ENCODE data around the gene RNF166.
A peak's percentile ranks its signal among the peaks of the same experiment; 100 is the strongest.
"Not testable (repeated sequence)": the region's sequence is repeated elsewhere in the genome, so short reads cannot be mapped to it uniquely, and the experiment has no call there.

Gene RNF166

DNA sequence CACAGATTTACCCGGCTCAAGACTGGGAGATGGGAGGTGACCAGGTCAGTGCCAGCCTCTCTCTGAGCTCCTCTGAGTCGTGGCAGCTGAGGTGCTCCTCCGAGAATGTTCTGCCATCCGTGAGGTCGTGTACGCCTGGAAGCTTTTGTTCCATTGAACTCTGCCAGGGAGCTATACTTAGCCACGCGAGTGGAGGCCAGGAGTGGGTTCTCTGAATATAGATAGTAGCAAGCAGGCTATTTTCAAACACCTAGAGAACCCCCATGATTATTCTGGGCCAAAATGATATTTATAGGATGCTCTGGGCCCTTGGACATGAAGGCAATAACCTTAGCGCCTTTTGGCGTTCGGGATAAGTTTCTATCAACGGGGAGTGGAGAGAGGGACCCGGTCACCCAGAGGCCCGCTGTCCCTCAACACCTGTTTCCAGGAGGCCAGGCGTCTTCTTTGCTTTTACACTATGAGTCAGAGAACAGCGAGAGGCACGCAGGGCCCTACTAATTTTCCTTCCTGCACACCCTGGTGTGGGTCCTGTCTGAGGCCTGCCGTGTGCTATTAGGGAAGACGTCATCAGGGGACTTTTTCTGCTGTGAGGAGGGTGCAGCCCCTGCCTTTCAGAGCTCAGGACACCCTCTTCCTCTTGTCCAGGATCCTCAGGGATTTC is 32.4 kb downstream of the RNF166 start:
- DNase-seq (ENCODE audit: low spot score): no peak

DNA sequence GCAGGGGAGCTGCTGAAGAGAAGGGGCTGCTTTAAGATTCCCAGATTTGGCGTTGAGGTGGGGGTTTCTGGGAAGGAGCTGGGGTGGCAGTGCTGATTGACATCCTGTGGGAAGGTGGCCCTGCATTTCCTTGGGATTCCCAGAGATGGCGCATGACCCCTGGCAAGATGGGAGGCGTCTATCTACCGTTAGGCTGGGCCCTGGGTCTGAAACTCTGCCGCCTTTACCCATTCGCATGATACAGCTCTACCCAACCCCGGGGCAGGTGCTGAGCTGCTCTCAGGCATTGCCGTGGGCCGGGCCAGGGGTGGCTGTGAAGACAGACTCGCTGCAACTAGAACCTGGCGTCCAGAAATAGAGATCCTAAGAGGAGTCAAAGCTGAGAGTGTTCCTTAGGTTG is 33.4 kb downstream of the RNF166 start:
- DNase-seq (ENCODE audit: low spot score): no peak

DNA sequence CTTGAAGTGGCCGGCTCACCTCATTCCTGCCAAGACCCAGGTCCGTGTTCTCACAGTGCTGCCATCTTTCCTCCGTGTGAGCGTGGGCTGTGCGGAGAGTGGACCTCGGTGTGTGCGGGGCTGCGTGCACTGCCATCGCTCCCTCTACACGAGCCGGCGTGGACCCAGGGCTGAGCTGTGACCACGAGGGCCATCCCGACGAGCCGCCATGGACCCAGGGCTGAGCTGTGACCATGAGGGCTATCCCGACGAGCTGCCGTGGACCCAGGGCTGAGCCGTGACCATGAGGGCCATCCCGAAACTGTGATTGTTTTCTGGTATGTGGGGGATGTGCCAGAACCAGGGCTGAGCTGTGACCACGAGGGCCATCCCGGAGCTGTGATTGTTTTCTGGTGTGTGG is 34.4 kb downstream of the RNF166 start:
- DNase-seq (ENCODE audit: low spot score): no peak

DNA sequence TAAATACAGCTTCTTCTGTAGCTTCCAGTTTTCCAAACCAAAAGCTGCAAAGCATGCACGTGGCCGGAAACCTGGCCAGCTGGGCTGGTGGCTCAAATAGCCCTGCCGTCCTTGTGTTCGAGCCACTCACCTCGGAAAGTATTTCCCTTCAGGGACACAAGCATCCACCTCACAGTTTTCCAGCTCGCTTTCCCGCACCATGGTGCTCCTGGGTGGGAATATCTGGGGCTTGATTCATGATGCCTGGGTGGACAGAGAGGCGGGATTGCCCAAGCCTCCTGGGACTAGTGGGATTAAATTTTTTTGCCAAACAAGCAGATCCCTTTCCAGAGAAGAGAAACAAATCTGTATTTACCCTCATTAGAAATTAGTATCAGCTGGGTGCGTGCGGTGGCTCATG is 36.2 kb downstream of the RNF166 start:
- no peak for DNase-seq (ENCODE audit: low spot score)

DNA sequence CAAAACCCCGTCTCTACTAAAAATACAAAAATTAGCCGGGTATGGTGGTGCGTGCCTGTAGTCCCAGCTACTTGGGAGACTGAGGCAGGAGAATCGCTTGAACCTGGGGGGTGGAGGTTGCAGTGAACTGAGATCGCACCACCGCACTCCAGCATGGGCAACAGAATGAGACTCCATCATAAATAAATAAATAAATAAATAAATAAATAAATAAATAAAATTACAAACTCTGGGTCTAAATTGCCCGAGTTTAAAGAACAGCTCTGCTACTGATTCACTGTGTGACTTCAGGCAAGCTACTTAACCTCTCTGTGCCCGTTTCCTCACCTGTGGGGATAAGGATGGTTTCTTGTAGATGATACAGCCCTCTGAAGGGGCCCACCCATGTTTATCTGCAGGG is 36.7 kb downstream of the RNF166 start:
- not testable (repeated sequence) for DNase-seq (ENCODE audit: low spot score)

DNA sequence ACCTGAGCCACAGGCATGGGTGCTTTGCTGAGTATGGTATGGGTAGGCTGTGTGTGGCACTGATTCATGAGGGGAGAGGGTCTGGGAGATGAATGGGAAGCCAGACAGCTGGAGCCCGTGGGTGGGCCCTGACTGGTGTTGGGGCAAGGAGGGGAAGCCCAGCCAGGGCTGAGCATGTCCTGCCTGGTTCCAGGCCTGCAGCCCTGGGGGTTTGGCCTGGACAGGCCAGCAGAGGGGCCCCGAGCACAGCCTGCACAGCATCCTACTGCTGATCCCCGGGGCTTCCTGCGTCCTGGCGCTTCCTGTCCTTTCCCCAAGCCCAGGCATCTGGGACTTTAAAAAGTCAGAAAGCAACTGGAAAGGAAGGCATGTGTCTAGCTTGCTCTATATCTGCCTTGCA is 38.7 kb downstream of the RNF166 start:
- no peak for DNase-seq (ENCODE audit: low spot score)

DNA sequence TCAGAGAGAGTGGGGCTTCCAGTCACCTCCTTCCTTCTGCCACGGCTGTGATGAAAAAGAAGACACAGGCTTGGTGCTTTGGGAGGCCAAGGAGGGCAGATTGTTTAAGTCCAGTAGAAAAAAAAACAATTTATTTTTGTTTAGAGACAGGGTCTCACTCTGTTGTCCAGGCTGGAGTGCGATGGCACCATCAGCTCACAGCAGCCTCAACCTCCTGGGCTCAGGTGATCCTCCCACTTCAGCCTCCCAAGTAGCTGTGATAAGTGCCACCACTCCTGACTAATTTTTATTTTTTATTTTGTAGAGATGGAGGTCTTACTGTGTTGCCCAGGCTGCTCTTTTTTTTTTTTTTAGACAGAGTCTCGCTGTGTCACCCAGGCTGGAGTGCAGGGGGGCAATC is 40.6 kb downstream of the RNF166 start:
- DNase-seq (ENCODE audit: low spot score): no peak

DNA sequence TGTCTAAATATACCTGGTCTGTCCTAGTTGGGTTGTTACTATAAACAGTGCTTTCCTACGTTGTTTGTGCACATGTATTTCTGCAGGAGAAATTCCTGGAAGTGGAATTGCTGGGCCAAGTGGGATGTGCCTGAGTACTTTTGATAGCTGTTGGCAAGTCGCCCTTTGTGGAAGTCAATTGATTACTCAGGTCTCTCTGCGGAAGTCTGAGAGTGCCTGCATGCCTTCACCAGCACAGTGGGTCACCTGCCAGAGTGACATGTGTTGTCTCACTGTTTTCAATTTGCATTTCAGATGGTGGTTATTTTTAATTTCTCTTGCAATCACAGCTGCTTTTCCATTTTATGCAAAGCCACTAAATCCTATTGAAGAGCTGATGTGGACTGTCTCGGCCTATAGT is 41.1 kb downstream of the RNF166 start:
- no peak for DNase-seq (ENCODE audit: low spot score)

DNA sequence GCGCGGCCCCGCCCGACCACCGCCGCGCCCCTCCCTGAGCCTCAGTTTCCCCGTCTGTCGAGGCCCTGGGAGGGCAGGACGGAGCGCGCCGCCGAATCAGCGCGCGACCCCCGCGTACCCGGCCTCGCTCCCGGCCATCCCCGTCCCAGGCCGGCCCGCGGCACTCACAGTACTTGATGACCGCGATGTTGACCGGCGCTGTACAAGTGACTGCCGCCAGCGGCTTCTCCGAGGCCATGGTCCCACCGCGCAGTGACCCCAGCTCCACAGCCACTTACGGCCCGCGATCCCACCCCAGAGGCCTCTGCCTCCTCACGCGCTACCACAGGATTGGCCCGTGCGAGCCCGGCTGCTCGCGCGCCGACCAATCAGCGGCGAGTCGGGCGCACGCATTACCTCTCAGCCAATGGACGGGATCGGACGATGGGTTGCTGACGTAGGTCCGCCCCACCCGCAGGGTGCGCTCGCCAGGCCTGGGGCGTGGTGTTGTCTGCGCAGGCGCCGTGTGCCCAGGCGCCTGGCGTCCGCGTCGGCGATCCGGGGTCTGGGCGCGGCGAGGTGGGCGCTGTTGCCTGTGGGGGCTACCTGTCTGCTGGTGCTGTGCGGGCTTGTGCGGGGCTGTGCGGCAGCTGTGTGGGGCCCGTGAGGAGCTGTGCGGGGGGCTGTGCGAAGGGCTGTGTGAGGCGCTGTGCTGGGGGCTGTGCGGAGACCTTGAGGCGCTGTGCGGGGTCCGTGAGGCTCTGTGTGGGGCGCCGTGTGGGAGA is 43.2 kb downstream of the RNF166 start, which contains the start of gene MVD:
TSS of gene MVD (minus strand) at position 249 of the 764 bp plus-strand sequence. CDS start at position 238, 11 bp downstream.
- DNase-seq (ENCODE audit: low spot score): peak; percentile 97

DNA sequence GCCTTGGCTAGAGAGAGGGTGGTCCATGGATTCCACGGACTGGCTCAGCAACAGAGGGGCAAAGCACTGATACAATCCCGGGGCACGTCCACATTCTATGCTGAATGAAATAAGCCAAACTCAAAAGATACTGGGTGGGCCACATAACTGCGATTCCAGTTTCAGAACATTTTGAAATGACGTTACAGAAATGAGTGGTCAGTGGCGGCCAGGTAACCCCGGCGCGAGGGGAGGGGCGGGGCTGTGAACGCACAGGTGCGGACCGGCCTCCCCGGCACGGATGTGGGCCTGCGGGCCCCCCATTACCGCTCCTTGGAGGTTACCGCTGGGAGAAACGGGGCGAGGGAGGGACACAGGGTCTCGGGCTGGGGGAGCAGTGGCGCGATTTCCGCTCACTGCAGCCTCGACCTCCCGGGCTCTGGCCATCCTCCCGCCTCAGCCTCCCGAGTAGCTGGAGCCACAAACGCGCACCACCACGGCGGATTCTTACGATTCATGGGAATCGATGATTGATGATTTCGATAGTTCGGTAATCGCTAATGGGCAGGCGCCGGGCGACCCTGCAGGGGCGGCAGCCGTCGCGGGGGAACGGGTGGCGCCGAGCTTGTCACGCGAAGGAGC is 43.9 kb downstream of the RNF166 start:
- DNase-seq (ENCODE audit: low spot score): no peak

DNA sequence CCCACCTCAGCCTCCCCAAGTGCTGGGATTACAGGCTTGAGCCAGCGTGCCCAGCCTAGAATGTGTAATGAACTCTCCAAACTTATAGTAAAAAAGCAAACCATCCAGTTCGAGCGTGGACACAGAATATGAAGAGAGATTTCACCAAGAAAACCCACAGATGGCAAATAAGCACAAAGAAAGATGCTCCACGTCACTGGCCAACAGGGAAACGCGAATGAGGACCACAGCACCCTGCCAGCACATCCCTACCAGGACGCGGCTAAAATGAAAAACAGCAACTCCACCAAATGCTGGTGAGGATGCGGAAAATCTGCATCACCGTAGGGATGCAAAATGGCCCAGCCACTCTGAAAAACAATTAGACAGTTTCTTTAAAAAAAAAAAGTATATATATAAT is 44.7 kb downstream of the RNF166 start:
- no peak for DNase-seq (ENCODE audit: low spot score)

DNA sequence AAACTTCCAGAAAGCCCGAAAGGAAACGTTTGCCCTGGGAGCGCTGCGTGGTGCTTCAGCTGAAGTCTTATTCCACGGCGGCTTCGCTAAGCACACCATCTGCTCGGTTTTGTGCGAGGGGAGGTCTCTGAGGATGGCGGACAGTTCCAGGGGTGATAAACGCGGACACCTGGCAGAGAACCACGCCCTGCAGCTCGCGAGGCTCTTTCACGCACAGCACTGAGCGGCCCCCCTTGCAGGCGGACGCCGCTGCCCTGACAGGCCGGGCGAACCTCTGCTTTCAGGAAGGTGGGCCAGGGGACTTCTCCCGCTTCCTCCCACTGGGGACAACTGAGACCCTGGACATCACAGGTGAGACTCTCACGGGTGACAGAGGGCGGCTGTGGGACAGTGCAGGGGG is 47.0 kb downstream of the RNF166 start:
- DNase-seq (ENCODE audit: low spot score): no peak

DNA sequence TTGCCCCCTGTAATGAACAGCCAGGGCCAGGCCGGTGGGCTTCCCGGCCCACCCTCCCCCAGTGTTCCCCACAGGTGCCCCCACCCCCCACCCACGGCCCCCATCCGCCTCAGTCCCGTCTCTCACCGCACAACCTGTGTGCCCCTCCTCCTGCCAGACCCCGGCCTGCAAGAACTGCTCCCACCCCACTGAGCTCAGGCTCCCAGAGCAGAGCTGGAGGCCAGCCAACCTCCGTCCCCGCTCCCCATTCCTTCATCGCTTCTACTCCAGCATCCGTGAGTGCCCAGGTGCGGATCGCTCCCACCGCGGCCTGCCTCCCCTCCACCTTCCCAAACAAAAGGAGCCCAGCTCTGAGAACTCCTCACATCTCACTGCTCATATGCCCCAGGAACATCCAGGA is 47.5 kb downstream of the RNF166 start:
- no peak for DNase-seq (ENCODE audit: low spot score)

DNA sequence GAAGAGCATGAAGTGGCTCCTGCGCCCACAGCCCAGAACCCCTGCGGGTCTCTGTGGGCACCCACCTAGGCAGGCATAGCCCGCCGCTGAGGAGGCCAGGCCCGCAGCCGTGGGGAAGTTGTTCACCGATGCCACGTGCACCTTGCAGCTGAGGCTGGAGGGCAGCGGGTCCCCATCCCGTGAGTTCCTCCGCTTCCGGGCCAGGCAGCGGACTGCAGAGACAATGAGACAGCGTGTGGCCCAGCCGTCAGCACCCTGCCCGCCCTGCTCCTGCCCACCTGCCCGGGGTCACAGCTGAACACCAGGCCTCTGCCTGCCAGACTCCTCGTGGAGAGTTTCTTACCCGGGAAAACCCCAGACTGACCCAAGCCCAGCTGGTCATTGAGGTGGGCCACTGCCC is 48.8 kb downstream of the RNF166 start:
- no peak for DNase-seq (ENCODE audit: low spot score)

DNA sequence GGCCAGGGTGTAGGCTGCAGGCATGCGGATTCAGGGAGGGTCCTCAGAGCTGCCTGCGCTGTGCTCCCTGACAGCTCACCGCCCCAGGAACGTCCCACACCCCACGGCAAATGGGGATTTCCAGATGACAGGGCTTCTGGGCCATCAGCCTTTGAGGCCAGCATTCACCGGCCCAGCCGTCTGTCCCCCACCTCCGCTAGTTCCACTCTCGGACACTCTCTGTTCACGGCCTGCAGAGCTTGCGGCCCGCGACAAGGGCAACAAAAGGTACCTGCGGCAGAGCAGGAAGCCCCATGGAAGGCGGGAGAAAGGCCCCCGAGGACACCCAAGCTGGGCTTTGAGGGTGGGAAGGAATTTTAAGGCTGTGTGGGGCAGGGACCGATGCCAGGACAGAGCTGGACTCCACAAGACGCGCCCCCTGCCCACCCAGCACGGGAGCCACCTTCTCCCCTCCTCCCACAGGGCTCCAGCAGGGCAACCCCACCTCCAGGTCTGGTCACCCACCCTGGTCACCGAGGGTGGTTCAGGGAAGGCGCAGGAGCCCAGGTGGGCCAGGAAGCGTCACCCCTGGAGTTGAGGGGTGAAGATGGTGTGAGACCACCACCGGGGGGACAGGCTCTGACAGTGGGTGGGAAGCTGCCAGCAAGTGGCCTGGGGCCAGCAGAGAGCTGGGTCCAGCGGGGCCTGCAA is 49.8 kb downstream of the RNF166 start:
- no peak for DNase-seq (ENCODE audit: low spot score)

DNA sequence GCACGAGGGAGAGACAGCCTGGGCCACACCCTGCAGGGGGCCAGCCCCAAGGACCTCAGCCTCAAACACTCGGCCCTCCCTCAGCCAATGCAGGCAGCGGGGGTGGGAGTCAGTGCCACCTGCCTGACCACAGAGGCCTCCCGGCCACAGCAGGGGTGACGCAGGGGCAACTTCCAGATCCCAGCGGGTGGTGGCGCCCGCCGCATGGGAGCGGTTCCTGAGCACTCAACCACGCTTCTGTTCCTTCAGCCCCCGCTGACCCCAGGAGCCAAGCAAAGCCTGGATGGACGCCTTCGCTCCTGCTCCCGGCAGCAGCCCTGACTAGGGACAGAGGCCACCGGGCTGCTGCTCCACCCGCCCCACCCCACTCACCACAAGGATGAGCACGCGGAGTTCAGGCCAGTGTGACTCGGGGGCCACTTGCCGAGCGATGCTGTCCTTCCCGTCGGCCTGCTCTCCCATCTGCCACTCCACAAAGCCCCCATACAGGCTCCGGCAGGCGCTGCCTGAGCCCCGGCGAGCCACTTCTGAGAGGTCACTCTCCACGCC is 50.4 kb downstream of the RNF166 start:
- no peak for DNase-seq (ENCODE audit: low spot score)

DNA sequence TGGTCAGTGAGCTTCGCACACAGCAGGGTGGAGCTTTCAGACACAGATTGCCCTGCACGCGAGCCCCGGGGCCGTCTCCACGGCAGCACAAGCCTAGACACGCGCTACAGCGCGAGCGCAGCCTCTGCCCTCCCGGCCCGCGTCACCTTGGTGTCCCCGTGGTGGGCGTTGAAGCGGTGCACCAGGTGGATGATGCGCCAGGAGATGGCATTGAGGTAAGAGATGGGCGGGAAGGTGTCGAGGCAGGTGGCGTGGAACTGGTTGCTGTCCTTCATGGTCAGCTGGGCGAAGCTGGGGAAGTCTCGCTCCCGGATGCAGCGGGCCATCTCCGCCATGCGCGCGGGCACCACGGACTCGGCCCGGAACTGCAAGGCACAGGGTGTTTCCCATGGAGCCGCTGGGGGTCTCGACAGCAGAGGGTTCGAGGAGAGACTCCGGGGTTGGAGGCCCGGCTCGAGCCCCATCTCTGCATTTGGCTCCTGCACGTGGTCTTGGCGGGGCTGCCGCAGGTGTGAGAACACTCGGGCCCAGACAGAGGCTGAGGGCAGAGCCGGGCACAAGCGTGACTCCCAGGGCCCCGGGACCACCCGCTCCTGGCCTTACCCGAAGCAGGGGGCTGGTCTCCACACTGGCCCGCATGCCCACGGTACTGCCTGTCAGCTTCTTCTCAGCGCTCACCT is 51.0 kb downstream of the RNF166 start:
- no peak for DNase-seq (ENCODE audit: low spot score)

DNA sequence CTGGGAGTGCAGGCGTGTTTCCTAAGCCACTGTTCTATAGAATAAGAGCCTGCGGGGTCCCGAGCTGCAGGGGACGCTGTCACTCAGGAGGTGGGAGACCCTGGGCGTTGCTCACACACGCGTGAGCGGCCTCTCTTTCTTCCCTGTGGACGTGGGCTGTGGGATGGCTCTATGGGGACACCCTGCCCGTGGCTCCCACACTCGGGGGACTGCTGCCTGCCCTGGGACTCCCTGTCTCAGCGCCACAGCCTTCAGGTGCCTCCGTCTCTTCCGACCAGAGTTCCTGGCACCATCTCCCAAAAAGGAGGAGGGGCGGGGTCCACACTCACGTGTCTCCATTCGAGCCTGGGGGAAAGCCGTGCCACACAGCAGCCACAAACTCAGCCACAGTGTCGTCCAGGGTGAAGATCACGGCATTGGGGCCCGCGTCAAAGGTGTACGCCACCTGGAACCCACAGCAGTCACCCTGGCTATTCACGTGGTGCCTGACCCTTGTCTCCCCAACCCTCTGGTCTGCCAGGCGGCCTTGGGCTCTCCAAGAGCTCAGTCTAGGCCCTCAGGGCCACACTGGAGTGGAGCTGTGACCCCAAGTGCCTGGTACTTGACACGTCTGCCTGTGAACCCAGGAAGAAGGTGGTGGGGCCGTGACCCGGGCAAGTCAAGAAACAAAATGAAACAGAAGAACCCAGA is 51.7 kb downstream of the RNF166 start:
- no peak for DNase-seq (ENCODE audit: low spot score)

DNA sequence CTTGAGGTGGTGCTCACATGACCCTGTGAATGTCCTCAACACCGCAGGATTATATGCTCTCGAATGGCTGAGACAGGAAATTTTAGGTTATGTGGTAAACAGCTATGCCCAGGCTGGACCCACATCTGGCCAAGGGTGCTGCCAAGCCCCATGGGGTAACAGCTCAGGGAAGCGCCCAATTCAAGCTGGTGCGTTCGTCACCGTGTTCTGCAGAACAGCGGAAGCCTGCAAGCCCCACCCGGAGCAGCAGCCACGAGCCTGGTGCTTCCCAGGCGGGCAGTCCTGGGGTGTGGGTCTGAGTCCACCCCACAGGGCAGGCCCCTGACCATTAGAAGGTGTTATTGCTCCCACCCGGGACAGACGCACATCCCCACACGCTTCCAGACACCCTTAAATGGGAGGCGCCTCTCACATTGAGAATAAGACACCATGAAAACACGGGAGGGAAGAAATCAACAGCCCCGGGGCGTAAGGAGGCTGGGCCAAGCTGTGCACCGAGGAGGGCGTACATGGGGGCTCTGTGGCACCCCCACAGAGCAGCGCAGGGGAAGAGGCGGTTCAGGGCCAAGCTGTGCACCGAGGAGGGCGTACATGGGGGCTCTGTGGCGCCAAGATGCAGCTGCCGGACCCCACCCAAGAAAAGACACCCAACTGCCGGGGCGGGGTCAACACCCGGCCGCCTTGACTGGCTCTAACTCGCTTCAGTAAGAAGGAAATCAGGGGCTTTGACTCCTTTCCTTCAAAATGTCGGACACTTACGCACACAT is 52.4 kb downstream of the RNF166 start:
- no peak for DNase-seq (ENCODE audit: low spot score)

DNA sequence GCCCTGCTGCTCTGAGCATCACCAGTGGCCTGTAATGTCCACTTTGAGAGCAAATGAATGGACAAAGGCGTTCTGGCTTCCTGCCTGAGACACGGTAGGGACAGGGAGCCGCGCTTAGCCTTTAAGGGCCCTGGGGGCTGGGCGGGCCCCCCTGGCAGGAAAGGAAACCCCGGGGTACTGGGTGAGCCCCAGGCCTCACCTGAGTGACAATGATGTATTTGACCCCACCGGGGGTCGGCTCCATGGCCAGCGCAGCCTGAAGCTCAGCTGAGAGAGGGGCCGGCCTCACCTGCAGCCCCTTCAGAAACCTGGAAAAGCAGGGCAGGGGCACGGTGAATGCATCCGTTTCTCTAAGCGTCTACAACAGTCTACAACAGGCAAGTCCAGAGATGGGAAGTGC is 53.1 kb downstream of the RNF166 start:
- no peak for DNase-seq (ENCODE audit: low spot score)

DNA sequence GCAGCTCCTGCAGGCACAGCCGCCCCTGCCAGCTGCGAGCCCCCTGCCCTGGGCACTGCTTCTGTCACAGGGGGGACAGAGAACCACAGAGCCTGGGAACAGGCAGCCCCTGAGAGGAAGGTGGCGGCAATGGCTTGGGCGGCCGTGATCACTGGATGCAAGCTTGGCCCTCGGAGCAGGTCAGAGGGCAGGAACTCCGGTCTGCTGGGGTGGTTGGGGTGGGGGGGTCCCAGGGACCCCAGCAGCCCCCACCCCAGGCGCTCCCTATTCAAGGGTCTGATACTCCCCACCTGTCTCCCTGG is 53.5 kb downstream of the RNF166 start:
- DNase-seq (ENCODE audit: low spot score): no peak
